Measurements from ENCODE around the gene GRK3.

The GRK3 gene

GRCh38 chr22:25712661-25713400, 148.4 kb downstream of the GRK3 start:
- no peak for TF ChIP-seq JUND (IDR thresholded peaks at IDR 0.05; ENCODE audit: low read depth)
- in situ Hi-C loops (cut with HindIII; ENCODE audit: low pct_unique_long_range_greater_than_20kb, low sequenced_read_pairs) = no loop called here
- no peak for DNase-seq (ENCODE audit: low read depth in 1 of 2, low spot score in 1 of 2)

GRCh38 chr22:25714070-25714469, 149.6 kb downstream of the GRK3 start:
- TF ChIP-seq JUND (IDR thresholded peaks at IDR 0.05; ENCODE audit: low read depth) = no peak
- DNase-seq (ENCODE audit: low read depth in 1 of 2, low spot score in 1 of 2) = no peak
- in situ Hi-C loops (cut with HindIII; ENCODE audit: low pct_unique_long_range_greater_than_20kb, low sequenced_read_pairs) = no loop called here

- no peak for TF ChIP-seq JUND (IDR thresholded peaks at IDR 0.05; ENCODE audit: low read depth)
- DNase-seq (ENCODE audit: low read depth in 1 of 2, low spot score in 1 of 2) = no peak
- in situ Hi-C loops (cut with HindIII; ENCODE audit: low pct_unique_long_range_greater_than_20kb, low sequenced_read_pairs) = no loop called here
Observed at GRCh38 chr22:25714739-25715138, 150.3 kb downstream of the GRK3 start.

GRCh38 chr22:25716637-25717036, 152.2 kb downstream of the GRK3 start:
- no peak for DNase-seq (ENCODE audit: low read depth in 1 of 2, low spot score in 1 of 2)
- in situ Hi-C loops (cut with HindIII; ENCODE audit: low pct_unique_long_range_greater_than_20kb, low sequenced_read_pairs) = no loop called here
- TF ChIP-seq JUND (IDR thresholded peaks at IDR 0.05; ENCODE audit: low read depth) = no peak

- no peak for TF ChIP-seq JUND (IDR thresholded peaks at IDR 0.05; ENCODE audit: low read depth)
- in situ Hi-C loops (cut with HindIII; ENCODE audit: low pct_unique_long_range_greater_than_20kb, low sequenced_read_pairs) = no loop called here
Observed at GRCh38 chr22:25718135-25718840, 153.8 kb downstream of the GRK3 start.

GRCh38 chr22:25722223-25722622, 157.7 kb downstream of the GRK3 start:
- in situ Hi-C loops (cut with HindIII; ENCODE audit: low pct_unique_long_range_greater_than_20kb, low sequenced_read_pairs) = no loop called here
- no peak for TF ChIP-seq JUND (IDR thresholded peaks at IDR 0.05; ENCODE audit: low read depth)
- no peak for DNase-seq (ENCODE audit: low read depth in 1 of 2, low spot score in 1 of 2)

More at GRCh38 chr22:25718135-25718840, 153.8 kb downstream of the GRK3 start:
- DNase-seq (ENCODE audit: low read depth in 1 of 2, low spot score in 1 of 2) = no peak

- no peak for DNase-seq (ENCODE audit: low read depth in 1 of 2, low spot score in 1 of 2)
- TF ChIP-seq JUND (IDR thresholded peaks at IDR 0.05; ENCODE audit: low read depth) = no peak
- in situ Hi-C loops (cut with HindIII; ENCODE audit: low pct_unique_long_range_greater_than_20kb, low sequenced_read_pairs) = no loop called here
Observed at GRCh38 chr22:25722626-25723025, 158.2 kb downstream of the GRK3 start.

- in situ Hi-C loops (cut with HindIII; ENCODE audit: low pct_unique_long_range_greater_than_20kb, low sequenced_read_pairs) = no loop called here
- TF ChIP-seq JUND (IDR thresholded peaks at IDR 0.05; ENCODE audit: low read depth) = no peak
- no peak for DNase-seq (ENCODE audit: low read depth in 1 of 2, low spot score in 1 of 2)
Observed at GRCh38 chr22:25726241-25726640, 161.8 kb downstream of the GRK3 start.

GRCh38 chr22:25728071-25728470, 163.6 kb downstream of the GRK3 start:
- TF ChIP-seq JUND (IDR thresholded peaks at IDR 0.05; ENCODE audit: low read depth) = no peak
- in situ Hi-C loops (cut with HindIII; ENCODE audit: low pct_unique_long_range_greater_than_20kb, low sequenced_read_pairs) = no loop called here
- DNase-seq (ENCODE audit: low read depth in 1 of 2, low spot score in 1 of 2) = no peak

GRCh38 chr22:25729016-25729995, 164.8 kb downstream of the GRK3 start:
- in situ Hi-C loops (cut with HindIII; ENCODE audit: low pct_unique_long_range_greater_than_20kb, low sequenced_read_pairs) = no loop called here
- TF ChIP-seq JUND (IDR thresholded peaks at IDR 0.05; ENCODE audit: low read depth) = no peak
- DNase-seq (ENCODE audit: low read depth in 1 of 2, low spot score in 1 of 2) = no peak

- no peak for TF ChIP-seq JUND (IDR thresholded peaks at IDR 0.05; ENCODE audit: low read depth)
- DNase-seq (ENCODE audit: low read depth in 1 of 2, low spot score in 1 of 2) = no peak
- in situ Hi-C loops (cut with HindIII; ENCODE audit: low pct_unique_long_range_greater_than_20kb, low sequenced_read_pairs) = no loop called here
Observed at GRCh38 chr22:25735650-25736049, 171.2 kb downstream of the GRK3 start.

GRCh38 chr22:25736378-25737011, 172.0 kb downstream of the GRK3 start:
- in situ Hi-C loops (cut with HindIII; ENCODE audit: low pct_unique_long_range_greater_than_20kb, low sequenced_read_pairs) = no loop called here
- DNase-seq (ENCODE audit: low read depth in 1 of 2, low spot score in 1 of 2) = no peak
- TF ChIP-seq JUND (IDR thresholded peaks at IDR 0.05; ENCODE audit: low read depth) = no peak

Data from T47D (cell line).